SKM-1 treated with dmso at 0.1 percent for 144 hours (cell line): ENCODE data around the gene TAX1BP3.
A peak's percentile ranks its signal among the peaks of the same experiment; 100 is the strongest.
"Not testable (repeated sequence)": the region's sequence is repeated elsewhere in the genome, so short reads cannot be mapped to it uniquely, and the experiment has no call there.

Source experiments
- DNase-seq: peaks from one replicate; lab custom pipeline; 2025; ENCODE audit not compliant: unreplicated experiment; lab: John Stamatoyannopoulos, UW

The TAX1BP3 gene, protein sequence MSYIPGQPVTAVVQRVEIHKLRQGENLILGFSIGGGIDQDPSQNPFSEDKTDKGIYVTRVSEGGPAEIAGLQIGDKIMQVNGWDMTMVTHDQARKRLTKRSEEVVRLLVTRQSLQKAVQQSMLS

DNA sequence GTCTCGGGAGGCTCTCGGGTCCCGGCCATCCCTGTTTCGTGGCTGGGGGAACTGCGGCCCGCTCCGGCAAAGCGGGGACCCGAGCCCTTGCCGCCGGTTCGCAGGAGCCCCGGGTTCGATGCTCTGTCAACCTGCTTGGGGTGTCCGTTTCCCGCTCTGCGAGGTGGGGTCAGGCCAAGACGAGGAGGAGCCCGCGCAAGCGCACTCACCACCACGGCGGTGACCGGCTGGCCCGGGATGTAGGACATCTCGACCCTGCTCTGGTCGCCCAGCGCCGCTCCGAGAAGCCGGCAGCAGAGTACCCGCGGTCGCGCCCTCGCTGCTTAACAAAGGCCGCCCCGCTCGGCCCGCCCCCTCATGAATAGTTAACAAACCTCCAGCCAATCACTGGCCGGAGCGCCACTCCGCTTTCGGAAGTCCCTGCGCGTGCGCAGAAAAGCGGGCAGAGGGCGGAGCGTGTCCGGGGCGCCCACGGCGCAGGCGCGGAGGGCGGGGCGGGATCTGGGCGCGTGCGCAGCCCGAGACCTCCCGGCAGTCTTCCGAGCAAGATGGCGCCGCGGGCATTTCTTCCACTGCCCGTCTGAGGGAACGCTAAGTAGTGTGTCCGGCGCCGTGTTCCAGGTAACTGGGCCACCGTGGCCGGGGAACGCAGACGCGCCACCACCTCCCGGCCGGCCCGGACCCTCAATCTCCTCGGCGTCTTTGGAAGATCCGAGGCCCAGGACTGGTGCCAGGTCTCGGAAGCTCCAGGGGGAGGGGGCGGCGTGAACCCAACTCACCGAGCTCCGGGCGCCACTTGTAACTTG is at the start of gene TAX1BP3, which contains the start of gene EMC6:
Gene TAX1BP3 (minus strand): TSS at position 300 of the 806 bp plus-strand sequence. CDS start 52 bp downstream, at position 248.
Gene EMC6 (plus strand): TSS at position 534 of the 806 bp plus-strand sequence. CDS start 335 bp downstream, outside the sequence.
- peak; percentile 81 for DNase-seq

GRCh38 chr17:3715296-3715695 is 46.9 kb upstream of the TAX1BP3 start:
- no peak for DNase-seq

GRCh38 chr17:3712811-3713463 is 44.6 kb upstream of the TAX1BP3 start:
- DNase-seq = no peak

- DNase-seq = no peak
These were observed 42.6 kb upstream of the TAX1BP3 start for GRCh38 chr17:3710951-3711383.

GRCh38 chr17:3708366-3708765 is 40.0 kb upstream of the TAX1BP3 start:
- DNase-seq = no peak

GRCh38 chr17:3705718-3705984 is 37.3 kb upstream of the TAX1BP3 start:
- not testable (repeated sequence) for DNase-seq

DNA sequence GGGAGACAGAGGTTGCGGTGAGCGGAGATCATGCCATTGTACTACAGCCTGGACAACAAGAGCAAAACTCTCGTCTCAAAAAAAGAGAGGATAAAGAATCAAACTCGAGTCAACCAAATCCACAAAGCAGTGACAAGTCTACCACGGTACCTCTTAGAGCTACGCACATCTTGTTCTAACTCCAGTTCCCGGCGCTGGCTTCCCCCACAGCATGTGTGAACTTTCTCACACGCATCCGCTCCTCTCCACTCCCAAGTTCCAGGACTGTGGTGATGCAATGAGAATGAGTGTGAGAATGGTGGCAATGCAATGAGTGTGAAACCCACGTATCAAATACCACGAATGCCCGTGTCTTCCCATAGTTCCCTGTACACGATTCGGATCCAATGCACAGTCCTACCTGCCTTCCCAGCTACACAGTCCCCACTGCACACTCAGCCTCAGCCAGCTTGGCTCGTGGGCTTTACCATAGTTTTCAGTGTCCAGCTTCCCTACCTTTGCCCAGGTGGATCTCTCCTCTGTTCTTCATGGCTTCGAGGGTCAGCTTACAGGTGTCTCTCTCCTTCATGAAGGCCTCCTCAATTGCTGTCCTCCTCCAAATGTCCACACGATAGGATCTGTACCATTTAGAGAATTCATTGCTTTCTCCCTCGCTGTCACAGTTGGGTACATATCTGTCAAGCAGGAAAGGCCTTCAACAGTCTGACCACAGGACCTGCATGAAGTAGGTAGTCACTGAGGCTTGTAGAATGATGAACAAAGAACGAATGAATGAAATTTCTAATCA is 36.7 kb upstream of the TAX1BP3 start:
- no peak for DNase-seq

DNA sequence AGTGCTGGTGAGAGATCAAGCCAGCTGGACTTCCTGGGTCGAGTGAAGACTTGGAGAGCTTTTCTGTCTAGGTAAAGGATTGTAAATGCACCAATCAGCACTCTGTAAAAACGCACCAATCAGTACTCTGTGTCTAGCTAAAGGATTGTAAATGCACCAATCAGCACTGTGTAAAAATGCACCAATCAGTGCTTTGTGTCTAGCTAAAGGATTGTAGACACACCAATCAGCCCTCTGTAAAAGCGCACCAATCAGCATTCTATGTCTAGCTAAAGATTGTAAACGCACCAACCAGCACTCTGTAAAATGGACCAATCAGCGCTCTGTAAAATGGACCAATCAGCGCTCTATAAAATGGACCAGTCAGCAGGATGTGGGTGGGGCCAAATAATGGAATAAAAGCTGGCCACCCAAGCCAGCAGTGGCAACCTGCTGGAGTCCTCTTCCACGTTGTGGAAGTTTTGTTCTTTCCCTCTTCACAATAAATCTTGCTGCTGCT is 33.7 kb upstream of the TAX1BP3 start:
- DNase-seq = not testable (repeated sequence)

DNA sequence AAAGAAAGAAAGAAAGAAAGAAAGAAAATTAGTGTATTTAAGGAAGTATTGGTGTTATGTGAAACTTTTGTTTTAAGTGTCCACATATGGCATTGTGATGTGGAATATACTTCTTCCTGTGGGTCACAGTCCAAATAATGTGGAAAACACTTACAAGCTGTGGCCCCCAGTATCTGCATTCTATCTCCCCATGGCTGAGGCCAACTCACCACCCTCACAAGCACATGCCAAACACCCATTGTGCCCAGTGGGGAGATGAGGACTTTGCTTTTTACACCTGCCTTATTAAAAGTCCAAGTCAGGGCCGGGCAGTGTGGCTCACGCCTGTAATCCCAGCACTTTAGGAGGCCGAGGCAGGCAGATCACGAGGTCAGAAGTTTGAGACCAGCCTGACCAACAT is 31.6 kb upstream of the TAX1BP3 start:
- DNase-seq = no peak

GRCh38 chr17:3698139-3698538 is 29.8 kb upstream of the TAX1BP3 start:
- no peak for DNase-seq

GRCh38 chr17:3697103-3697476 is 28.7 kb upstream of the TAX1BP3 start:
- DNase-seq = no peak

GRCh38 chr17:3695723-3696411 is 27.5 kb upstream of the TAX1BP3 start, which contains the start of gene P2RX5:
Gene P2RX5, minus strand, starts transcription at chr17:3696155. Its CDS starts 150 bp downstream, at chr17:3696005.
- DNase-seq = peak; percentile 44

GRCh38 chr17:3695129-3695722 is 26.8 kb upstream of the TAX1BP3 start:
- no peak for DNase-seq

DNA sequence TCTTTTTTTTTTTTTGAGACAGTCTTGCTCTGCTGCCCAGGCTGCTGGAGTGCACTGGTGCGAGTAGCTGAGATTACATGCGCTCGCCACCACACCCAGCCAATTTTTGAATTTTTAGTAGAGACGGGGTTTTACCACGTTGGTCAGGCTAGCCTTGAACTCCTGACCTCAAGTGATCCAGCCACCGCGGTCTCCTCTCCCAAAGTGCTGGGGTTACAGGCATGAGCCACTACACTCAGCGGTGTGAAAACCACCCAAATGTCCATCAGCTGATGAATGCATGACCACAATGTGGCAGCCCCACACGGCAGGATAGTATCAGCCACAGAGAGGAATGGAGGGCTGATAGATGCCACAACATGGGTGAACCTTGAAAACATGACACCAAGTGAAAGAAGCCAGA is 25.5 kb upstream of the TAX1BP3 start:
- DNase-seq = no peak

DNA sequence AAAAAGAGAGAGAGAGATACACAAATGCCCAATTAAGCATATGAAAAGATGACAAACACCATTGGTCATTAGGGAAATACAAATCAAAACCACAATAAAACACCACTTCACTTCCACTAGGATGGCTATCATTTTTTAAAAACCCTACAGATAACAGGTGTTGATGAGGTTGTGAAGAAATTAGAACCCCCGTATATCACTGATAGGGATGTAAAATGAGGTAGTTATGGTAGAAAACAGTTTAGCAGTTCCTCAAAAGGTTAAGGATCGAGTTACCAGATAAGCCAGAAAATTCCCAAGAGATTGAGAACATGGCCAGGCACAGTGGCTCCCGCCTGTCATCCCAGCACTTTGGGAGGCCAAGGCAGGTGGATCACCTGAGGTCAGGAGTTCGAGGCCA is 24.8 kb upstream of the TAX1BP3 start:
- DNase-seq = no peak

GRCh38 chr17:3692346-3692745 is 24.0 kb upstream of the TAX1BP3 start:
- no peak for DNase-seq

GRCh38 chr17:3691617-3692067 is 23.3 kb upstream of the TAX1BP3 start:
- no peak for DNase-seq

GRCh38 chr17:3690094-3690715 is 21.8 kb upstream of the TAX1BP3 start:
- DNase-seq = no peak

GRCh38 chr17:3689262-3690093 is 21.1 kb upstream of the TAX1BP3 start:
- DNase-seq = no peak
